OCI-M2 (cell line): ENCODE measurements around the gene FN1.

Source experiments
- DNase-seq: peaks from one replicate; lab custom pipeline; 2025; ENCODE audit not compliant: unreplicated experiment; lab: John Stamatoyannopoulos, UW

The FN1 gene

DNA sequence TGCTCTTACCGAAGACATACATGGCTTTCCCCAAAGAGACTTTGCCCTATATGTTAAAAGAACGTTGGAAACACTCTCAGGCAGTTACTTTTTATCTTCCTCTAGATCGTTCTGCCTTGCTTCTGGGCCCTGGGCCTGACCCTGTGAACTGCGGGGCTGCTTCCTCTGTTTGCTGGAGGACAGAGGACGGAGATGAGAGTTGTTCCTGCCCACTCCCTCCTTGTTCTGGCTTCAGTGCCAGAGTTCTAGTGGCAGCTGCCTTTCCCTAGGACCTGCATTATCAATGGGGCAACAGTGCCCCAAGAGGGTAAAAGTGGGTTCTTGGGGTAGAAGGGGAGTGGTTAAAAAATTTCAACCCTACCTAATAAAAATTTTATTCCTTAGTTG is 6.5 kb upstream of the FN1 start:
- DNase-seq = no peak

DNA sequence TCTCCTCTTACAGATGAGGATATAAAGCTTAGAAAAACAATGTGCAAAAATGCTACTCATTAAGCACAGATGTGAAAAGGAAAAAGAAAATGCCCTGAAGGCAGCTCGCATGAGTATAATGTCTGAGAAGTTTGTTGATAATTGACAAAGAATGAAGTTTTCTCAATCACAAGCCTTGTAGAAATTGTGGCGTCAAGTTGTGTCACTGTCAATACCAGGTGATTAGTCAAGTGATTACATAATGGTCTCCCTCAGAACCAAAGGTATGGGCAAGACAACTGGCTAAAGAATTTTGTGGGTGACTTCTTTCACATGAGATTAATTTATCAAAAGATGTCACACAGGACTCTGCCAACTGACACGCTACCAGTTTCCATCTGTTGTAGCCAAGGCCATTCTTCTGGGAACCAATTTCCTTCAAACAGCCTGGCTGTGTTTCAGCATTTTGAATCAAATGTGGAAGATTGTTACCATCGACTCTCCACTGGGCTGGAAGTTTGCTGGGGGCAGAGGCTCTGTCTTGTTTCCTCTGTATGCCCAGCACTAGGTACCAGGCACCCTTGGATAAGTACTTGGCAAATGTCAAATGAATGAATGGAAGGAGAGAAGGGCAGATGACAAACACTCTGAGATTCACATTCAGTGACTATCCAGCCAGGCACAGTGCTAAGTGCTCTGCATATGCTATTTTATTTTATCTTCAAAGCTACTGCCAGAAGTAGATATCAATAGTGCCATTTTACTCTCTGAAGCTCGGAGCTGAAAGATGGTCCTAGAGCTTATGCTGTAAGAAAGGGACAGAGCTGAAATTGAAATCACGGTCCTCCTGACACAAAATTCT is 5.9 kb upstream of the FN1 start:
- no peak for DNase-seq

DNA sequence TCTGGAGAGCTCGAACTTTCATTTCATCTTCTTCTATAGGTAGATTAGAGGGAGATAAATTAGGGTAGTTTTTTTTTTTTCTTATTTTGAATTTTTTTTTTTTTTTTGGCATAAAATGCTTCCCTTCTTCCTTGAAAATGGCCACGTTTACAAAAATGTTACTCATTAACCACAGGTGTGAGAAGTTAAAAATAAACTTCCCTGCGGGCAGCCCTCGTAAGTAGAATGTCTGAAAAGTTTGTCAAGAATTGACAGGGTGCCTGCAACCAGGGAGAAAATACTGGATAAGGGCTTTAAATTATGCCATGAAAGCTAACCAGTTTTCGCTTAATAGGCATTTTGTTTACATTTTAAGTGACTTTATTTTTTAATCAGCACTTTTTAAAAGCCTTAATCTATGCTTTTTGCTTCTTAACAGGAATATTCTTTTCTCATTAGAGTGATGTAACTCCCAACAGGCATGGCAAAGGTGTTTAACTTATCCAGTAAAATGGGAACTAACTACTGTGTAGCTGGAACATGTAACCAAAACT is 4.2 kb upstream of the FN1 start:
- no peak for DNase-seq

DNA sequence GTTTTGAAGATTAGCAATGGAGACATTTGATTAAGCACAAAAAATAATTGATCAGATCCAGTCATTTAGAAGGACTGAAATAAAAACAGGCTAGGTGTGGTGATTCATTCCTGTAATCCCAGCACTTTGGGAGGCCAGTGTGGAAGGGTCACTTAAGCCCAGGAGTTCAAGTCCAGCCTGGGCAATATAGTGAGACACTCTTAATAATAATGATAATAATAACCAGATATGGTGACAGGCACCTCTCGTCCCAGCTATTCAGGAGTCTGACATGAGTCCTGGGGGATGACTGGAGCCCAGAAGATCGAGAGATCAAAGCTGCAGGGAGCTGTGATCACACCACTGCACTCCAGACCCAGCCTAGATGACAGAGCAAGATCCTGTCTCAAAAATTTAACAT is 3.5 kb upstream of the FN1 start:
- DNase-seq = no peak

DNA sequence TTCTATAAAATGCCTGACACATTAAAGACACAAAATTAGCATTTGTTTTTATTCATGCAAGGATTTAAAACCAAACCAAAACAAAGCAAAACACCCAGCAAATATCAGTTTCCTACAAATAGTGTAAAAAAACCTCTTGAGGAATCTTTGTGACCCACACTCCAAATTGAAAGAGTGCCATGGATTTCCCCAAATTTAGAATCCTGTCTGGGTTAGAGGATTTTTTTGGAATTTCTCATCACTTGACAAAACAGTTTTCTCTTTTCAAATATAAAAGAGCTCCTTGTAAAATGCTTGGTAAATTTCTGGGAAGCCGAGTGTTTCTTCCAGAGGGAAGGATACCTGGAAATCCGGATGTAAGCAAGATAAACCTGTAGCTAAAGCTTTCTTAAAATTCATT is 1.7 kb upstream of the FN1 start:
- DNase-seq = no peak

DNA sequence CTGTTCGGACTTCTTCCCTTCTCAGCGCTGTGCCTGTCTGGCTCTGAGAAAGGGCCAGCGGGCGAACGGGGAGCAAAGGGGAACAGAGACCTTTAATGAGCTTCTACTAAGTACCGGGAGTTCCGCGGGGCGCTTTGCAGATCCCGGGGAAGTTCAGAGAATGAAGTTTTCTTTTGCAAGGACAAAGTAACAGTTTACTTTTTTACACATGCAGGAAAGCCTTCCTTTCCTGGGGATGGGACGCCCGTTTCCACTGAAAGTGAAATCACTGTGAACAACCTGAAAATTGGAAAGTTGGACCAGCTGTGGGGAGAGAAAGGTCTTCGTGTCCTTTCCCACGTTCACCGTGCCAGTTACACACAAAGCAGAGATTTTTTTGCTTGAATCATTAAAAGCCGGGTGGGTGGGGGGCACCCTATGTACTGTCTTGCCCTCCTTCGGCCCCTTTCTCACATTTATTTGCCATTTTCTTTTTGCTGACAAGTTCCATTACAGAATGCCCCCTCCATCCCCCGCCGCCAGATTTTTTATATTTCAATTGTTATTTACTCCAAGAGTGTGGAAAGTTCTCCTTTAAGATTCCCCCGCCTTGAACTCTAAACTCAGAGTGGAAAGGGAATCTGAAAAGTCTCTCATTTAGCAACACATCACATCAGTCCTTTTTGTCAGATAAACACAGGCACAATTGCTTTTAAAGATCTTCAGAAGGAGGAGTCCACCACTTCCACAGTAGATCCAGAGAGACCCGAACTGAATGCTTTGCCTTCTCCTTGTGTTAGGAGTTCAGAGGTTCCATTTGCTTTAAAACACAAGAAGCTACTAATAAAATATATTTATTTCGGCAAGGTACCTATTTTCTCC is 1.1 kb upstream of the FN1 start:
- no peak for DNase-seq

DNA sequence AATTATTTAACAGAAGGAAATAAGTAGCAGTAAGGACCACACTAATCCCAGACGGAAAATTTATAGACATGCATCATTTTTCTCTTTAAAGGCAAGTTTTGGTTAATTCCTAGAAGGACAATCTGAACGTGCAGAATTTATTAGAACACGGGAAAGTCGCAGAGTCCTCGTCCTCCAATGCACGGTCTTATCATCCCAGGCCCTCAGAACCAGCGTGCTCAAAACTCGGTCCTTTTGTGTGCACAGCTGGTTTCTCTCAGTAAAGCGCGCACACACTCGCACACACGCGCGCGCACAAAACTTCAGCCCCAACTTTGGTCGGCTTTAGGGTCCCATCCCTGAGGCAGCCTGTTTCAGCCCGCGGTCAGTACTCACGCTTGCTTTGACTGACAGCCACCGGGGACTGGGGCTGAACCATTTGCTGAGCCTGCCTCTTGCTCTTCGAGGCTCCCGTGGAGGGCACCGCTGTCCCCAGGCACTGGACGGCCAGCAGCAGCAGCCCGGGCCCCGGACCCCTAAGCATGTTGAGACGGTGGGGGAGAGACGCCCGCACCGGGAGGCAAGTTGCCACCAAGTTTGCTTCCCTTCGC is 493 bp downstream of the FN1 start:
- DNase-seq = no peak

DNA sequence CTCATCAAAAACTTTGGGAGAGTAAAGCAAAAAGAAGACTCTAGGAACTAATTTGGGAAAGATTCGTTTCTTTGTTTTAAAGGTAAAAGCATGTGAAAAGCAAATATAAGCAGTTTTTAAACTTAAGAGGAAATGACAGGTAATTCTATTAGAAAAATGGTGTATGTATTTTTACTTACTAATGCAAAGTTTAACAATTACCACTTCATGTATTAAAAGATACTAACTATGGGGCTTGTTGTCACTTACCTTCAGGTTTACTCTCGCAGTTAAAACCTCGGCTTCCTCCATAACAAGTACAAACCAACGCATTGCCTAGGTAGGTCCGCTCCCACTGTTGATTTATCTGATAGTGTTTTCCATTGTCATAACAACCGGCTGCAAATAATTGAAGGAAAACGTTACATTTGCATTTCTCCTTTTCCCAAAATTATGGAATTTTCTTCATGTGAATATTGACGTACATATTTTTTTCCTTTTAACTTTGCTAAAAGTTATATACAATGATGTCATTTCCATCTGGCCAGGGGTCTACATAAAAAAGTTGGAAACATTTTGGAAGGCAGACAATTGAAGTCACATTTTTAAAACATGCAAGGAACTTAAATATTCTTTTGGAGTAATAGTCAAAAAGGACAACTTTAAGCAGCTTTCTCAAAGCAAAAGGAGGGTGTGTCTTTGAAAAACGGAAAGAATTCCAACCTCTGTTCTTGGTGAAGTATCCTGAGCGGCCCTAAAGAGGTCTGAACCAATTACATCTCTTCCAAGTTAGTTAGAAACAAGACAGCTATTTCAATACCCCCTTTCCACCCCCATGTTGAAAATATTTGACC is 1.2 kb downstream of the FN1 start:
- DNase-seq = no peak

DNA sequence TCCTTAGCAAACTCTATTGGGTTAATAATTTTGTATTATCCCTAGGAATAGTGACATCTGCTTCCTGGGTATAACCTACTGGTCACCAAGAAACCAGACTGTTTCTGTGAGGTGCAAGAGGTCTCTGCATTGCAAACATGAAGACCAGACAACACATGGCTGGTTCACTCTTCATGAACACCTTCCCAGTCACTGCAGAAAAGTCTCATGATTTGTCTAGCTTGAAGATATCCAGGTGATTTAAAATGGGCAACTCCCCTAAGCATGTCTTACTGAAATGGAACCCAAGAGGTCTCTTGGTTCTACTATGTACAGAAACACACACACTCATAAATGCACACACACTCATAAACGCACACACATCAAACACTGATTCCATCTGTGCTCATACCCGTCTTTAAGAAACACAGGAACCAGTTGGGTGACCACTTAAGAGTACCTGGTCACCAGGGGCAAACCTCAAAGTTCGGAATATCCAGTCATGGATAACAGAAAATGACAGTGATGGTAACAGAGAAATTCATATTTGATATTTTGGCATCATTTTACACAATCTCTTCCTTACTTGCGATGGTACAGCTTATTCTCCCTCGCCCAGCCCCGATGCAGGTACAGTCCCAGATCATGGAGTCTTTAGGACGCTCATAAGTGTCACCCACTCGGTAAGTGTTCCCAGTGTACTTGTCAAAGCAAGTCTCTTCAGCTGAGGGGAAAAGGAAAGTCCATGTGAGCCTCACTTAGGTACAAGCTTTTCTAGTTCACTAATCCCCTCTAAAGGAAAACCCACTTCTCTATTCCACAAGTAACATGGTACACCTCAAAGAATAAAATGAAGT is 2.9 kb downstream of the FN1 start:
- DNase-seq = no peak

DNA sequence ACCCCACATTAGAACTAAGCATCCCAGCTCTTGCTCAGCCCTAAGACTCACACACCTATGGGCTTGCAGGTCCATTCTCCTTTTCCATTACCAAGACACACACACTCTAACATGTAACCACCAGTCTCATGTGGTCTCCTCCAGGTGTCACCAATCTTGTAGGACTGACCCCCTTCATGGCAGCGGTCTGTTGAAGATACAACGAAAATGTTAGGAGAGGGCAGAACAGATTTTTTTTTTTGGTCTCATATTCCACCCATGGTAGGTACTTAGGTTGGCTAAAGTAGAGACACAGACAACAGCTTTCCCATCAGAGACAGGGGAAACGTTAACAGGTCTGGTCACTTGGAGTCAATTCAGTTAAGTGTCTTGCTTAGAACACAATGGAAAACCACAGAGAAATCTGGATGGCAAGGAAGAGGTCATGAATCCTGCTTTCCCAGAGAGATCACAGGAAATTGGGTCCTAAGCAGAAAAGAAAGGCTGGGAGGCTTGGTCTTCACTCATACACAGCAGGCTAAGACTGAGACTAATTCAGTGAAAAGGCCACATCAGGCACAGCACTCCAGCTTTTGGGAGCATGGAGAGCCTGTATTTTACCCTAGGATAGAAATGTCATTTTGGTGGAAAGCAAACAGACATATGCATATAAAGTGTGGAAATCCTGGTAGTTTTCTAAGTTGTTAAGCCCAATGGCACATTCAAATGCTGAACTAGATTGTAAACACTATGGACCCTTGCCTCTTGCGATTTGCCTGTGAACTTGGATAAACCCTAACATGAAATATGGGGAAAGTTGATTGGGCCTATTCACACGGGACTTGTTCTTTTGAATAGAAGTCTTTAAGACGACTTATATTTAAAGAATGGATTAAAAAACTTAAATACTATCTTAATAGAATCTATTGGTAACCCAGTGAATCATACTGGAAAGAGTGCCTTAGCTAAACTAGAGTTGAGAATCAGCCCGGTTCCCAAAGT is 3.8 kb downstream of the FN1 start:
- DNase-seq = no peak

DNA sequence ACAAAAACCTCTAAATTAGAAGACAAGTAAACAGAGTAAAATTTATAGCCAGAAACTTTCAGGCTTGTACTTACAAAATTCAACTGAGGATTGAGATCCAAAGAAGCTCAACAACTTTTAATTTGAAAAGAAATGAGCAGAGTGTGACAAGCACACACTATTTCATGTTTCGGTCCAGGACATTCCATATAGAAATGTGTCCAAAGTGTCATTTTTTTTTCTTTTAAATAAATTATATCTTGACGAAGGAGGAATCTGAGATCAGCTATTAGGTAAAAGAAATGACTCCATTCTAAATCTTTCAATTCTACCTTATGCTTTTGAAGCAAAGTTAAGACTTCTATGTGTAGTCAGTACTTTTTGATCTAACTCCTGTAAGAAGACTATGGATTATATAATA is 4.6 kb downstream of the FN1 start:
- DNase-seq = no peak

DNA sequence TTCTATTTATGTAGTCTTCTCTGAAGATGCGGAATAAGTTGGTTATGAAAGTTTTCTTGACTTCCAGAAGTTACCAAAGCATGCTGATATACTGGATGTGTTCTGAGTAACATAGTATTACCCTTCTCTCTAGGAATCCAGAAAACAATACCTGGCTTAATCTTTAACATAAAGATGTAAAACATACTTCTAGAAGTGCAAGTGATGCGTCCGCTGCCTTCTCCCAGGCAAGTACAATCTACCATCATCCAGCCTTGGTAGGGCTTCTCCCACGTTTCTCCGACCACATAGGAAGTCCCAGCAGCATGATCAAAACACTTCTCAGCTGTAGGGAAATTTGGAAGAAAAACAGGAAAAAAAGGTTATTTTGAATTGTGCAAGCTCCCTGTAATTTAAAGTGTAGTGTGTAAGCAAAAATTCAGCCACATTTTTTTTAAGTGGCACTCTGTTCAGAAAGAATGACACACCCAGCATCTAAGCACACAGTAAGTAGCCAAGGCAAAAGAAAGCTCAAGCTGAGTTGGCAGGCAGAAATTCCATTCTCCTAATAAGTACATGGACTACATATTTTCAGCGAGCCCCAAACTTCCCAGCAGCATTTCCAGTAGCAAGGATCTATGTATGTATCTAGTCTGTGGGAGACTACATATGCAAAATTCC is 5.2 kb downstream of the FN1 start:
- no peak for DNase-seq

DNA sequence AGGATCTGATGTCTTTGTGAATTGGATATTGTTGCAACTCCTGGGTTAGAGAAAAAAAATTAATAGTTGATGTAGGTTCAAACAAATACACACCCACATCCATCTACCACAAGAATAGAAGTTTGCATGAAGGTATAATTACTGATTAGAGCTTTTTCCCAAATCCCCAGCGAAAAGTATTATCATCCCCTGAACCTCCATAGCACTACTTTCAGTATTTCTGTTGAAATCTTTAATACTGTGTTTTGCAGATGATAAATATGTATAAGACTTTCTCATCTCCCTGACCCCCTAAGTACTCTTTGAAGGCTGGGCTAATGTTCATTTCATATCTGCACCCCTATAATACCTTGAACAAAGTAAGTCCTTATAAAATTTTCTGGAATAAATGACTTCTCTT is 6.4 kb downstream of the FN1 start:
- DNase-seq = no peak

DNA sequence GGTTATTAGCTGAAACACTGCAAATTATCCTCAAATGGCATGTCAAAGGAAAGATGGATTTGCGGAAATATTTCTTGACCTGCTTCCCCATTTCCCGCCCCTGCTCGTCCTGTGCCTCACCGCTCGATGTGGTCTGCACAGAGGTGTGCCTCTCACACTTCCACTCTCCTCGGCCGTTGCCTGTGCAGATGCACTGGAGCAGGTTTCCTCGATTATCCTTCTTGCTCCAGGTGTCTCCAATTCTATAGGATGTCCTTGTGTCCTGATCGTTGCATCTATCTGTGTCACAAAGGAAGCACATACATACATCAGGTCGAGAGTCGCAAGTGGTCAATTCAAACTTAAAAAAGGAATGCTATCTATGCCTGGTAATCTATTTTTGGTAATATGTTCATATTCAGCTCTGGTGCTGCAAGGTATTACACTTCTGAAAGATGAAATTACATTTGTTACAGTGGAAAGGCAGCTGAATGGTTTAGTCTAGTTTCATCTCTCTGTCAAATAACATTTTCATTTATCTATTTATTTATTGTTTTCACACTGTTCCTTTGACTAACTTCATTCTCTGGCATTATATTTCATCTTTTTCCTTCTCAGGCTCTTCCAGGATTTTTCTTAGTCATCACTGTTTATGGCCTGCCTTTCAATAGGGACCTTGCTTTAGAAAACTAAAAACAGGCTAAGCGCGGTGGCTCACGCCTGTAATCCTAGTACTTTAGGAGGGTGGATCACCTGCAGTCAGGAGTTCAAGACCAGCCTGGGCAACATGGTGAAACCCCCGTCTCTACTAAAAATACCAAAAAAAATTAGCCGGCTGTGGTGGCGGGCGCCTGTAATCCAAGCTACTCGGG is 7.6 kb downstream of the FN1 start:
- DNase-seq = no peak

DNA sequence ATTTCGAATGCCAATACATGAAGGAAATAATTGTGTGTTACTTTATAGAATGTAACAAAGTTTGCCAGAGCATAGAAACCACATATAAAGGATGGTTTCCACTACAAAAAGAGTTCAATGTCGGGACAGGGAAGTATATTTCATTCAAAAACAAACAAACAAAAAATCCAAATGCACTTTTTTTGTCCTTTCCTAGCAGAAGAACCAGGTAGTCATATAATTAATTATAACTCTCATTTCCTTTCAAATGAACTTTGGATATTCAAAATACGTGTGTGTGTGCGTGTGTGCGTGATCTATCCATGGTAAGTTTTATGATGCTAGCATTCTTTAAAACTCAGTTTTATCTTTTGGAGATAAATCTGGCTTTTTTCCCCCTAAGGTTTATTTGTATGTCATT is 8.3 kb downstream of the FN1 start:
- no peak for DNase-seq

DNA sequence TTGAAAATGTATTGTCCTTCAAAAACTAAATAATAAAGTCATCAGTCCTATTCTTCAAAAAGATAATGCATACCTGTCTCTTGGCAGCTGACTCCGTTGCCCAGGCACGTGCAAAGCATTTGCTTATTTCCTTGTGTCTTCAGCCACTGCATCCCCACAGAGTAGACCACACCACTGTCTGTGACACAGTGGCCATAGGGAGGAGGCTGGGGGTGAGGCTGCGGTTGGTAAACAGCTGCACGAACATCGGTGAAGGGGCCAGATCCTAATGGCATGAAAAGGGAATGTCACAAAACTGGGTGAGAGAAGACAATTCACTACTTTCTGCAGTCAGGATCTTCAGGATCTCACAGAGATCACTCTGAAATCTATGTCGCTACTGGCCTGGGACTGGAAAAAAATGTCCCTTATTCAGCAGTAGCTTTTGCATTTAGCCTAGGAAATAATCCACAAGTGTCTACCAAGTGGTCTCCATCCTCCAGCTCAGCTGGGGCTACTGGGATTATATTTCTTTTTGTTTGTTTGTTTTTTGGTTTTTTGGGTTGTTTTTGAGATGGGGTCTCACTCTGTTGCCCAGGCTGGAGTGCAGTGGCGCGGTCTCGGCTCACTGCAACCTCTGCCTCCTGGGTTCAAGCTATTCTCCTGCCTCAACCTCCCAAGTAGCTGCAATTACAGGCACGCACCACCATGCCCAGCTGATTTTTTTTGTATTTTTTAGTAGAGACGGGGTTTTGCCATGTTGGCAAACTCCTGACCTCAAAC is 10.7 kb downstream of the FN1 start:
- DNase-seq = no peak
